ENCODE results near the gene SPSB1. TPM values are rescaled to one million over a fixed set of nuclear protein-coding genes. Genes with fewer than 3 reads are reported as not detected.

The SPSB1 gene
- total RNA-seq, 1 donor from 2014 or later, result 21.6 TPM

DNA sequence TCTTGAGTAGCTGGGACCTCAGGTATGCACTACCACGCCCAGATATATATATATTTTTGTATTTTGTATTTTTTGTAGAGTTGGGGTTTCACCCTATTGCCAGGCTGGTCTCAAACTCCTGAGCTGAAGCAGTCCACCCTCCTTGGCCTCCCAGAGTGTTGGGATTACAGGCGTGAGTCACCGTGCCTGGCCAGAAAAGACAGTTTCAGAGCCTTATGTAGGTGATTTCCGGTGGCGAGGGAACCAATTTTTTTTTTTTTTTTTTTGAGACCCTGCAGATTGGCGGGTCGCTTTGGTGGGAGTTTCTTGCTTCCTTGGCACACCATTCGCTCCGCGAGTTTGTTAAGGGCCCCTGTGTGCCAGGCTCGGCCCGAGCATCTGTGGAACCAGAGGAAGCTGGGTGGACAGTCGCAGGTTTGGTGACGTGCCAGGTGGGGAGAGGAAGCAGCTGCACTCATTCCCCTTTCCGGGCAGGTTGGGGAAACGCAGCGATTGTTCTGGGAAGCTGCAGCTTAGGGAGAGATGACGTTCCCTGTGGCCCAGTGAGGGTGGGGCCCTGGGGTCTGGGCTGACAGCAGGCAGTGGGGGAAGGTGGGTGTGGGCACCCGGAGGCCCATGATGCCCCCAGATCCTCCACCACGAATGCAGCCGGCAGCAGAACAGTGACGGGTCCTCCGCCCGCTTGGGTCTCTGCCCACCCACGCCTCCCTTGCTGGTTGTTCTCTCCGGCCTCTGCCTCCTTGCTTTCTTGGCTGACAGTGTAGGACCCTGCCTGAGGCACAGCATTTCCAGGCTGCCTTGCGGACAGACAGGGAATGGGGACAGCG lies 25.1 kb downstream of the SPSB1 start:
- peak; percentile 89 to 91 for DNase-seq (ENCODE audit: low read depth in 2 of 2)

GRCh38 chr1:9319208-9319788 lies 26.6 kb downstream of the SPSB1 start:
- DNase-seq (ENCODE audit: low read depth in 2 of 2), result no peak

GRCh38 chr1:9319789-9320519 lies 27.3 kb downstream of the SPSB1 start:
- no peak for DNase-seq (ENCODE audit: low read depth in 2 of 2)

GRCh38 chr1:9320520-9321479 lies 28.1 kb downstream of the SPSB1 start:
- no peak for DNase-seq (ENCODE audit: low read depth in 2 of 2)

DNA sequence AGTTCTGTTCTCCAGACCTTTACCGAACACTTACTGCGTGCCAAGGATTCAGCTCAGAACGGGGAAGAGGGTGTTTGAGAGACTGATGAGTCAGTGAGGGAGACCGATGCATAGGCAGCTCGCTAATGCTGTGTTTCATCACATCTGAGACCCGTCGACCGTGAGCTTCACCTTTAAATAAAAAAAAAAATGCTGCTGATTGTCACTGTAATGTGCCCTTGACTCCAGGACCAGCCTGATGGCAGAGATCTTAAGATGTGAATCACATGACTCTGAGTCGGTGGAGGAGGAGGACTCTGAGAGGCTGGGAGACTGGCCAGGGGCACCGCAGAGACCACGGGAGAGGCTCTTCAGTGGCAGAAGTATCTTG lies 28.8 kb downstream of the SPSB1 start:
- DNase-seq (ENCODE audit: low read depth in 2 of 2), result peak in 1 of 2 donors; percentile 38

- no peak for DNase-seq (ENCODE audit: low read depth in 2 of 2)
Observed at GRCh38 chr1:9321986-9322660, 29.4 kb downstream of the SPSB1 start.

GRCh38 chr1:9322661-9323244 lies 30.1 kb downstream of the SPSB1 start:
- peak in 1 of 2 donors; percentile 73 for DNase-seq (ENCODE audit: low read depth in 2 of 2)

DNA sequence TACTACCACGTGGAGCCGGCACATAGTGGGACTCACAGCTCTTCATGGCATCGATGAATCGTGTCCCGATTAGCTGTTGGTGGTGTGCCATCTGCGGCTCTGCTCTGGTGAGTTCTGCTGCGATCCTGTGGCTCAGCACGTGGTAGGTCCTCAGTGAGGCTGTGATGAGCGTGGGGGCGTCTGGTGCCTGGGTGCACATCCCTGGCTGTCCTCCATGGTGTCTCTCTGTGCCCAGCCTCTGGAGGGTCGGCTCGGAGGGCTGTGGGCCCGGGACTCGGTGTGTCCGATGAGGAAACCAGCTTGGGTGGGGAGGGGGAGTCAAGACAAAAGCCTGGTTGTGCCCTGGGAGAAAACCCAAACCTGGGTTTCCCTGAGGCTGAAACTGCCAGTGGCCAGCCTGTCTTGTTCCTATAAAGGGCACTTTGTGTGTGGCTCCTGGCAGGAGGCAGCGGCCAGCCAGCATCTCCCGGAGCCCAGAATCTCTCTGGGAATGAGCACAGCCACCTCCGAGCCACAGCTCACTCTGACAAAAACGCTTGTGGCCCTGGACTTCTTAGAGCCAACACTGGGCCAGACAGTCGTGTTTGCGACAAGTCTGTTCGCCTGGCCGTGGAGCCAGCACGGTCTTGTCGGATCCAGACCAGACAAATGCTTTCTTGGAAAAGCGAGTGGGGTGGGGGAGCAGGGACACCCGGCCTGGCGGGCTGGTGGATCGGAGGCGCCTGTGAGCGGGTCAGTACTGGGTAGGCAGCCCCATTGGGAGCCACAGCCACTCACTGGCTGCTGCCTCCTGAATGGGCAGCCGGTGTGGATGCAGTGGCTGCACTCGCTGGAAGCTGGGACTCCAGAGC lies 31.8 kb downstream of the SPSB1 start:
- DNase-seq (ENCODE audit: low read depth in 2 of 2), result no peak

DNA sequence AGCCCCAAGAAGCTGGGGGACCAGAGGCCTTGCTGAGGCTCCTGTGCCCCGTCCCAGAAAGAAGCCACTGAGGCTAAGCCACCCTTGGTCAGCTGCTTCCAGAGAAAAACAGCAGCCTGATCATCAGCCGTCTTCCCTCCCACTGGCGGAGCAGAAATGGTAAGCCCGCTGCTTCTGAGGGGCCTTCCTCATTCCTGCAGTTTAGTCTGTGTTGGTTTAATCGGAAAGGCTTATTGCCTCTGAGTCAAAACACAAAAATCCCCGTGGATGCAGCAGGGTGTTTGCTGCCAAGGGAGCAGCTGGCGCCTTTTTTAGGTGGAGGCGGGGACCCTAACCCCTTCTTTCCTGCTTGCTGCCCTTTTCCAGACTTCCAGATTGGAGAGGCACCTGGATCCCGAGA lies 33.9 kb downstream of the SPSB1 start:
- no peak for DNase-seq (ENCODE audit: low read depth in 2 of 2)

- no peak for DNase-seq (ENCODE audit: low read depth in 2 of 2)
Observed at GRCh38 chr1:9328201-9328600, 35.5 kb downstream of the SPSB1 start.

- no peak for DNase-seq (ENCODE audit: low read depth in 2 of 2)
Observed at GRCh38 chr1:9328715-9329114, 36.0 kb downstream of the SPSB1 start.

DNA sequence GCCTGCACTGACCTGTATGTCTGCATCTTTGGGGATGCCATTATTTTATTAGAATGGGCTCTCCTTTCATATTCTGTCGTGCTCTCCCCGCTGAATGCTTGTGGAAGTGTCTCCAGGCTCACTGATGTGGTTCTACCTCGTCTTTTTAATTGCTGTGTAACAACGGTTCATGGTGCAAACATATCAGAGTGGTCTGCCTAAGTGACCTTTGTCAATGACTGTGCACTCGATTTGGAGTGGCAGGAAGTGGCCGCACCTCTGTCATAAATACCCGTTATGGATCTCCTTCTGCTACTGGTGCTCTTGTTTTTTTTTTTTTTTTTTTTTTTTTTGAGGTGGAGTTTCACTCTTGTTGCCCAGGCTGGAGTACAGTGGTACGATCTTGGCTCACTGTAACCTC lies 38.3 kb downstream of the SPSB1 start:
- no peak for DNase-seq (ENCODE audit: low read depth in 2 of 2)

DNA sequence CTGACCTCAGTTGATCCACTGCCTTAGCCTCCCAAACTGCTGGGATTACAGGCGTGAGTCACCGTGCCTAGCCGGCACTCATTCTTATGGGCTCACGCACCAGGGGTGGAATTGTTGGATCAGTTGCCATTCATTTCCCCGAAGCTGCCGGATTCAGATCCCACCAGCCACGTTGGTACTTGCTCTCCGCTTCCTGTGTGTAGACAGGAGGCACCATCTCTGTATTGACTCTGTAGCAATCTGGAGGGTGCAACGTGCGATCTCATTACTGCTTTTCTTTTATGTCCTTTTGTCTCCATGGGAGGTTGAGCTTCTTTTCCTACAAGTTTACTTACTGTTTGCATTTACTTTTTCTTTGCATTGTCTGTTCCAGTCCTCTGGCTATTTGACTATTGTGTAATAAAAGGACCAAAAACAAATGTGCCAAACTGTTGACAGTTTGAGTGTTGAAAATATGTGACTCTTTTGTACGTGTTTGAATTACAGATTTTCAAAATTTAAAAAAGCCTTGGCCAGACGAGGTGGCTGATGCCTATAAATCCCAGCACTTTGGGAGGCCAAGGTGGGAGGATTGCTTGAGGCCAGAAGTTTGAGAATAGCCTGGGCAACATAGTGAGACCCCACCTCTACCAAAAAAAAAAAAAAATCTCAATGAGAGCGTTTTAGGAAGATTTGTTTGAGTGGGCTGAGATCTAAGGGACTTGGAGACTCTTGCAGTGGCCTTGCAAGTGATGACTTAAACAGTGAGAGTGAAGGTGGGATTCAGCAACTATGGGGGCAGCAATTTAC lies 39.1 kb downstream of the SPSB1 start:
- DNase-seq (ENCODE audit: low read depth in 2 of 2), result no peak

DNA sequence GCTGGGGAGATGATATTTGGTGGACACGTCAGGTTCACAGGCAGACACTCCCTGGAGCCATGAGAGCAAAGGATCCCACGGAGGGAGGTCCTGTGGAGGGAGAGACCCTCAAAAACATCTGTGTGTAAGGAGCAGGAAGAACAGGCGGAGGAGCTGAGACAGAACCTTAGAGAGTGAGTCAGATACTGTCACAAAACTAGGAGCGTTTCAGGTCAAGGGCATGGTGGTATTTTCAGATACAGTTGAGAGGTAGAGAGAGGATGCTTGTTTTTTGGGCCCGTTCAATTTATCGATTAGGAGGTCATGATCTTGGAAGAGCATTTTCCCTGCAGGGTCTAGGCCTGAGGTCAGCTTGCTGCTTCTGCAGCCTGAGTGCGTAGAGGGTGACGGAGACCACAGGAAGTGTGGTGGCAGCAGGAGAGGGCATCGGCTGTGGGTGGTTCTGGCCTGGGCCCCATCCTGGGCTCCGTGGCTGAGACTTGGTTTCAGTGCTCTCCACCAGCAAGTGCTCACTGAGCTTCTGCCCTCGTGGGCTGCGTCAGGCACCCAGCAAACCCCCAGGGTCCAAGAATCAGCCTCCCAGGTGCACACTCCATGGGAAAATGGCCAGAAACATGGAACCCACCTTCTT lies 39.9 kb downstream of the SPSB1 start:
- no peak for DNase-seq (ENCODE audit: low read depth in 2 of 2)

DNA sequence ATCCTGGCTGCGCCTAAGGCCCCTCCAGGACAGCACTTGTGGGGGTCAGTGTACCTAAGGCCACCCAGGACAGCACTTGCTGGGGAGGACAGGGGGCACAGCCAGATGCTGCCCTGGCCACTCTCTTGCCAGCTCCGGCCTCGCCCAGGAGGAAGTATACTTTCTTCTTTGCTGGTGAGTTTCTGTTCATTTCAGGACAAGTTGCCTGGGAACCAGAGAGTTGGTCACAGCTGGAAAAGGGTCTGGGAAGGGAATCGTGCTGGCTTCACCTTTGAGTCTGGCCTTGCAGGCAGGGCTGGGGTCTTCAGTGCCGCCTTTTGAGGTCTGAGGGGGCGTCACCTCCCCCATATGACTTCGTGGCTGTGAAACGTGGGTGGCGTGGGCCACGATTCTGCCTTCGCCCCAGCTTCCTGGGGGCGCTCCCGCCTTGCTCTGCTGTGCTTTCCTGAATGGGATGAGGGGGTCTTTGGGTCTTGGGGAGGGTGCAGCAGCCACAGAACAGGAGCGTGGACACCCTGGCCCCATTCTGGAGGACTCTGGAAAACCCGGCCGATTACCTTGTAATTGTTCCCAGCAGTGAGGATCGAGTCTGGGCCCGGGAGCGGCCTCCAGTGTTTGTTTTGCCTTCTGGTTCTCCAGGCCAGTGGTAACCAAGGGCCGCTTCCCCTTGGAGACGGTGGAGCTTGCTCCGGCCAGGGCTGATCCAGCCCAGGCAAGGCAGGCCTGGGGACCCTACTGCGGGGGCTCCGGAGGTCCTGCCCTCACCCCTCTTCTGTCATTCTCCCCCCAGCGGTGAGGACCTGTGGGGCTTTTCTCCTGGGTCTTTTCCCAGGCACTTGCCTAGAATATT lies 45.9 kb downstream of the SPSB1 start:
- peak; percentile 79 to 84 for DNase-seq (ENCODE audit: low read depth in 2 of 2)

DNA sequence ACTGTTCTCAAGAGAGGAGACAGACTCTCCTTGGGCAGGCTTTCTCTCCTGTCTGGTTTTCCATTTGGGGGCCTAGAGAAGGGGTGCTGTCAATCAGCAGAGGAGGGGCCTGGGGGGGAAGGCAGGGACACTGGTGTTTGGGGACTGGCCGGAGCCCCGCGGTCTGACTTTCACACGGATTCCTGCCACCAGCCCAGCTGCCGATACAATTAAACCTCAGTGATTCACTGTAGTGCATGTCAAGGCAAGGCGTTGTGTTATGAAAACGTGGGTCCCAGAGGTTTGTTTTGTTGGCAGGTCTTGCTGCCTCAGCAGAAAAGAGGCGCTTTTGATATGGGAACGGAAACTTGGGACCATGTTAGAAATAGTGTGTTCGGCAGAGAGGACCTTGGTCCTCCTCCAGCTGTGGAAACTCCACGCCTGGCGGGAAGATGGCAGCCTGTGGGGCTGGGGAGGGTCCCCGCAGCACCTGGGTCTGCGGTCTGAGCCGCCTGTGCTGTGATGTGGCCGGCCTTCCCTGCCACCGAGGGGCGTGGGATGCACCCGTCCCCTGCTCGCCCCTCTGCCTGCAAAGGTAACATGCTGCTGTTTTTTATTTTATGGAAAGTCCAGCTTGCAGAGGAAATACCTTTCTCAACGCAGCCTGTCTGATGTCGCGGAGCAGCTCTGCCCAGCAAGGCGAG lies 47.6 kb downstream of the SPSB1 start:
- peak in 1 of 2 donors; percentile 67 for DNase-seq (ENCODE audit: low read depth in 2 of 2)

GRCh38 chr1:9340864-9341263 lies 48.2 kb downstream of the SPSB1 start:
- no peak for DNase-seq (ENCODE audit: low read depth in 2 of 2)
